ENCODE data around the gene CFAP70. TPM values are rescaled to one million over a fixed set of nuclear protein-coding genes. Genes with fewer than 3 reads are reported as not detected.

CFAP70 gene
- total RNA-seq, 2 donors from 2014 or later: 0.71 to 1.1 TPM

GRCh38 chr10:73251683-73252444 lies 106.8 kb downstream of the CFAP70 start:
- no peak for DNase-seq (ENCODE audit: low spot score)
- Histone ChIP-seq H3K36me3 (peaks cover 20% of the 10 kb centered on the region), H3K27me3 (no peaks in the 10 kb centered on the region), H3K4me1 (peaks cover 0 to 28% of the 10 kb centered on the region in 2 donors), H3K4me3 (peak overlapping the region; percentile 71 to 97), H3K27ac (peak overlapping the region; percentile 91 to 96), H3K9me3 (no peaks in the 10 kb centered on the region)
- no peak for TF ChIP-seq CTCF (IDR thresholded peaks at IDR 0.05)

GRCh38 chr10:73248259-73248724 lies 110.4 kb downstream of the CFAP70 start:
- no peak overlapping the region for H3K4me3 ChIP-seq
- TF ChIP-seq CTCF (IDR thresholded peaks at IDR 0.05): no peak
- peaks cover 29% of the 10 kb centered on the region for H3K36me3 ChIP-seq
- H3K27ac ChIP-seq: no peak overlapping the region
- H3K9me3 ChIP-seq: no peaks in the 10 kb centered on the region
- peaks cover 0 to 42% of the 10 kb centered on the region in 2 donors for H3K4me1 ChIP-seq
- H3K27me3 ChIP-seq: no peaks in the 10 kb centered on the region
- no peak for DNase-seq (ENCODE audit: low spot score)

GRCh38 chr10:73247509-73248258 lies 111.0 kb downstream of the CFAP70 start:
- Histone ChIP-seq H3K27me3 (no peaks in the 10 kb centered on the region), H3K4me3 (peak overlapping the region; percentile 62 to 92), H3K36me3 (peaks cover 36% of the 10 kb centered on the region), H3K9me3 (no peaks in the 10 kb centered on the region), H3K4me1 (peaks cover 0 to 39% of the 10 kb centered on the region in 2 donors), H3K27ac (peak overlapping the region; percentile 73 to 85)
- TF ChIP-seq CTCF (IDR thresholded peaks at IDR 0.05): no peak
- DNase-seq (ENCODE audit: low spot score): no peak

- peaks cover 0 to 38% of the 10 kb centered on the region in 2 donors for H3K4me1 ChIP-seq
- H3K9me3 ChIP-seq: no peaks in the 10 kb centered on the region
- H3K27me3 ChIP-seq: no peaks in the 10 kb centered on the region
- peaks cover 42% of the 10 kb centered on the region for H3K36me3 ChIP-seq
- peak in 1 of 2 donors; percentile 38 for TF ChIP-seq CTCF (IDR thresholded peaks at IDR 0.05)
- peak within 1 kb of the TSS; percentile 73 to 85 for H3K27ac ChIP-seq
- peak; percentile 97 for DNase-seq (ENCODE audit: low spot score)
- peak within 1 kb of the TSS; percentile 62 to 92 for H3K4me3 ChIP-seq
Observed at GRCh38 chr10:73246646-73247508, 111.8 kb downstream of the CFAP70 start, which contains the start of gene DNAJC9. Gene DNAJC9, minus strand, starts transcription at chr10:73247255. Its CDS starts 66 bp downstream, at chr10:73247189.

DNA sequence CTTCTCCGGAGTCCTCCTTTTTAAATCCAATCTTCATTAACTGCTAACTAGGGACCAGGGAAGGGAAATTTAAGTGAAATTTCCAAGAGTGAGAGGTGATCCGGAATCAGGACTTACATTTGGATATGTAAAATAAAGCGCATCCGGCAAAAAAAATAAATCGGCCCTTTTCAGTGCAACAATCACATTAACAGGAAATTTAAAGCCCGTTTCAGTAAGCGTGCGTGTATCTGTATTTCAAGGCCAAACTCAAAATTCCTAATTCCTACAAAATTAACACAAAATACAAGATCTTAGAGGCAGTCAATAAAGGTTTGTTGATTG lies 112.4 kb downstream of the CFAP70 start:
- no peak for DNase-seq (ENCODE audit: low spot score)
- Histone ChIP-seq H3K27me3 (no peaks in the 10 kb centered on the region), H3K9me3 (no peaks in the 10 kb centered on the region), H3K27ac (peak overlapping the region in 1 of 2 donors; percentile 85), H3K4me3 (peak overlapping the region; percentile 62 to 92), H3K4me1 (peaks cover 0 to 32% of the 10 kb centered on the region in 2 donors), H3K36me3 (peaks cover 48% of the 10 kb centered on the region)
- TF ChIP-seq CTCF (IDR thresholded peaks at IDR 0.05): no peak
